Gastroesophageal sphincter (tissue), 4 donors: ENCODE measurements around the gene ACVR1B. TPM values are rescaled to one million over a fixed set of nuclear protein-coding genes. Genes with fewer than 3 reads are reported as not detected.

ENCODE experiments used
- ATAC-seq: fragments of 150-250 bp; one replicate; pipeline ENCODE4 v1.9.1; 2016; ENCODE audit warnings: mild to moderate bottlenecking, moderate library complexity
- H3K27ac ChIP-seq, 4 donors: fragments of 200-600 bp; sonication (generic) in 3 of 4; 1 replicate in 3 of 4; 2 replicates in 1 of 4; pipeline ENCODE4 v1.5.1; 2016 to 2019
- H3K27me3 ChIP-seq: fragments of 200-600 bp; sonication (generic); one replicate; pipeline ENCODE4 v1.5.1; 2019
- H3K36me3 ChIP-seq, 2 donors: fragments of 200-600 bp; sonication (generic); one replicate each; pipeline ENCODE4 v1.5.1; 2019; ENCODE audit warnings: control low read depth in 1 of 2
- H3K4me1 ChIP-seq, 3 donors: fragments of 200-600 bp; sonication (generic); 1 replicate in 2 of 3; 2 replicates in 1 of 3; pipeline ENCODE4 v1.5.1; 2016 to 2019; ENCODE audit warnings: control low read depth in 2 of 3
- H3K4me3 ChIP-seq, 2 donors: fragments of 200-600 bp; sonication (generic); one replicate each; pipeline ENCODE4 v1.5.1; 2019; ENCODE audit warnings: mild to moderate bottlenecking in 1 of 2, moderate library complexity in 1 of 2
- H3K9me3 ChIP-seq, 3 donors: fragments of 200-600 bp; sonication (generic); one replicate each; pipeline ENCODE4 v1.5.1; 2017 to 2019; ENCODE audit warnings: control low read depth in 2 of 3
- CTCF ChIP-seq, 4 experiments: fragments of 200-600 bp in 2 of 4; fragments of 450-650 bp in 2 of 4; sonication (generic) in 1 of 4; IDR thresholded peaks; one replicate each; pipeline ENCODE4 v1.5.1; 2017 to 2019; ENCODE audit warnings: antibody characterized with exemption in 4 of 4, mild to moderate bottlenecking in 2 of 4, moderate library complexity in 2 of 4
- EP300 ChIP-seq: sonication (generic); formaldehyde crosslinking; IDR thresholded peaks from one replicate; pipeline ENCODE4 v1.6.1; 2017; ENCODE audit warnings: antibody characterized with exemption, mild to moderate bottlenecking
- POLR2A ChIP-seq, 2 donors: fragments of 450-650 bp; IDR thresholded peaks; one replicate each; pipeline ENCODE4 v1.6.1; 2017; ENCODE audit warnings: antibody characterized with exemption in 2 of 2, mild to moderate bottlenecking in 2 of 2, moderate library complexity in 1 of 2
- POLR2AphosphoS5 ChIP-seq: sonication (generic); formaldehyde crosslinking; IDR thresholded peaks from one replicate; pipeline ENCODE4 v1.6.1; 2017; ENCODE audit warnings: antibody characterized with exemption
- WGBS, 2 donors: methylation state at CpG; one replicate each; pipeline ENCODE4 v1.1.5; 2018; ENCODE audit warnings: low coverage in 1 of 2; 5-methylcytosine and 5-hydroxymethylcytosine counted together
- total RNA-seq, 4 donors: library from RNA; depleted of rRNA; stranded (reverse); fragments of >200 nt; gene quantifications; one replicate each; pipeline ENCODE4 v1.1.0, GENCODE V29; 2016

ACVR1B gene
- total RNA-seq, 4 donors from 2014 or later = 6.5 to 17.9 (median 10.5) TPM

- H3K9me3 ChIP-seq = no peaks in the 10 kb centered on the region
- H3K27ac ChIP-seq = no peak overlapping the region
- no peak overlapping the region for H3K4me3 ChIP-seq
- 75 to 77% methylated on average over 4 to 6 of the region's 6 CpGs for WGBS, 2 donors
- TF ChIP-seq POLR2A (IDR thresholded peaks at IDR 0.05) (no peak), POLR2AphosphoS5 (no peak), CTCF (IDR thresholded peaks at IDR 0.05) (no peak), EP300 (no peak)
- H3K4me1 ChIP-seq = peaks cover 0 to 8% (median 0%) of the 10 kb centered on the region in 3 donors
- H3K36me3 ChIP-seq = peaks cover 0 to 88% of the 10 kb centered on the region in 2 donors
- no peaks in the 10 kb centered on the region for H3K27me3 ChIP-seq
- no peak for ATAC-seq
Observed at GRCh38 chr12:51984657-51985056, 33.2 kb downstream of the ACVR1B start.

- ATAC-seq = no peak
- Histone ChIP-seq H3K4me3 (no peak overlapping the region), H3K36me3 (peaks cover 0 to 94% of the 10 kb centered on the region in 2 donors), H3K27me3 (no peaks in the 10 kb centered on the region), H3K4me1 (peaks cover 0 to 4% (median 0%) of the 10 kb centered on the region in 3 donors), H3K9me3 (no peaks in the 10 kb centered on the region), H3K27ac (no peak overlapping the region)
- WGBS, 2 donors = 84 to 85% methylated on average over 4 to 8 of the region's 9 CpGs
- no peak for TF ChIP-seq CTCF (IDR thresholded peaks at IDR 0.05)
- no peak for TF ChIP-seq POLR2AphosphoS5
Observed at GRCh38 chr12:51985154-51985835, 33.8 kb downstream of the ACVR1B start.

DNA sequence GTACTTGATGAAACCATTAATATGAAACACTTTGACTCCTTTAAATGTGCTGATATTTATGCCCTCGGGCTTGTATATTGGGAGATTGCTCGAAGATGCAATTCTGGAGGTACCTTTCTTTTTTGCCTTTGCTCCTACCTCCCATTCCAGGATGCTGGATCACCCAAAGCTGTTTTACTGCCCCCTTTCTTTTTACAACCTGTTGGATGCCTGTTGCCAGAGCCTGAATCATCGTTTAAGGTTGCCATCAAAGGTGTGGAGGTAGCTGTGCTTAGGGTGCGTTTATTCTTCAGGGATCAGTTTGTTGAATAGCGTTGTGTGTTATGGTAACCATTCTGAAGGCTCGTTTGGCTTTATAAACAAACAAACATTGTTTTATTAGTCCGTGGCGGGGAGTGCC, 35.3 kb downstream of the ACVR1B start:
- H3K27ac ChIP-seq = no peak overlapping the region
- 81 to 83% methylated on average over 5 to 8 of the region's 8 CpGs for WGBS, 2 donors
- TF ChIP-seq EP300 (no peak), POLR2A (IDR thresholded peaks at IDR 0.05) (no peak), POLR2AphosphoS5 (no peak), CTCF (IDR thresholded peaks at IDR 0.05) (no peak)
- H3K4me1 ChIP-seq = no peaks in the 10 kb centered on the region
- ATAC-seq = no peak
- no peaks in the 10 kb centered on the region for H3K9me3 ChIP-seq
- no peaks in the 10 kb centered on the region for H3K27me3 ChIP-seq
- H3K4me3 ChIP-seq = no peak overlapping the region
- H3K36me3 ChIP-seq = peaks cover 0 to 97% of the 10 kb centered on the region in 2 donors

GRCh38 chr12:51992246-51992645, 40.7 kb downstream of the ACVR1B start:
- Histone ChIP-seq H3K4me1 (peaks cover 0 to 5% (median 0%) of the 10 kb centered on the region in 3 donors), H3K27me3 (no peaks in the 10 kb centered on the region), H3K4me3 (no peak overlapping the region), H3K36me3 (peaks cover 0 to 83% of the 10 kb centered on the region in 2 donors), H3K27ac (no peak overlapping the region), H3K9me3 (no peaks in the 10 kb centered on the region)
- TF ChIP-seq POLR2AphosphoS5 (no peak), EP300 (no peak), CTCF (IDR thresholded peaks at IDR 0.05) (no peak), POLR2A (IDR thresholded peaks at IDR 0.05) (no peak)
- ATAC-seq = no peak
- WGBS, 2 donors = 76% methylated on average over 3 of the region's 5 CpGs; no CpG with 5 or more reads in 1 of the 2 donors

- WGBS, 2 donors = no CpG with 5 or more reads among the region's 17 CpGs
- Histone ChIP-seq H3K9me3 (no peaks in the 10 kb centered on the region), H3K4me1 (peaks cover 0 to 5% (median 0%) of the 10 kb centered on the region in 3 donors), H3K4me3 (no peak overlapping the region), H3K36me3 (peaks cover 0 to 71% of the 10 kb centered on the region in 2 donors), H3K27me3 (no peaks in the 10 kb centered on the region), H3K27ac (no peak overlapping the region)
- no peak for ATAC-seq
- TF ChIP-seq POLR2A (IDR thresholded peaks at IDR 0.05) (no peak), POLR2AphosphoS5 (no peak), CTCF (IDR thresholded peaks at IDR 0.05) (no peak), EP300 (no peak)
Observed at GRCh38 chr12:51994539-51994820, 43.0 kb downstream of the ACVR1B start.
